ENCODE measurements around the gene ANGPTL7.
A peak's percentile ranks its signal among the peaks of the same experiment; 100 is the strongest.

The ANGPTL7 gene, protein sequence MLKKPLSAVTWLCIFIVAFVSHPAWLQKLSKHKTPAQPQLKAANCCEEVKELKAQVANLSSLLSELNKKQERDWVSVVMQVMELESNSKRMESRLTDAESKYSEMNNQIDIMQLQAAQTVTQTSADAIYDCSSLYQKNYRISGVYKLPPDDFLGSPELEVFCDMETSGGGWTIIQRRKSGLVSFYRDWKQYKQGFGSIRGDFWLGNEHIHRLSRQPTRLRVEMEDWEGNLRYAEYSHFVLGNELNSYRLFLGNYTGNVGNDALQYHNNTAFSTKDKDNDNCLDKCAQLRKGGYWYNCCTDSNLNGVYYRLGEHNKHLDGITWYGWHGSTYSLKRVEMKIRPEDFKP

DNA sequence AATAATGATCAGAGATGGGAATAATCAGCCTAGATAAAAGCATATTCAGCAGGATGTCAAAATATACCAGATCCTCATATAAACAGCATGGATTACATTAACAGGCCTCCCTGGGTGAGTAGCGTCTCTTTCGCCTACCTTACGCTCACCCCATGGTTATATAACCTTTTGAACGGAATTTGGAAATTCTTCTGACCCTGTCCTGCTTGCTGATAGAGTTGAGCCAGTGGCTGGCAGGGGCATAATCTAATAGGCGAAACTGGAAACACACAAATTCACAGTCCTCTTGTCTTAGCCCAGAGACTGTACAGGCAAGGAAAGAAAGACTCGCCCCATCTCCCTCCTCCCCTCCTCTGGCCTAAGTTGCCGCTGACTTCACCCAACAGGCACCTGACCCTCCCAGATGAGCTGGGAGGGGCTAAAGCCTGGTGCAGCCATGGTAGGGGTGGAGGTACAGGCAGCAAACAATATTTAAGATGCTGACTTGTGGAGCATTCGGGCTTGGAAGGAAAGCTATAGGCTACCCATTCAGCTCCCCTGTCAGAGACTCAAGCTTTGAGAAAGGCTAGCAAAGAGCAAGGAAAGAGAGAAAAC lies at the start of gene ANGPTL7:
ANGPTL7 (plus strand) TSS at position 498 of the 594 bp plus-strand sequence. CDS start 225 bp downstream, outside the sequence.
- no peak for DNase-seq (ENCODE audit: low spot score in 2 of 2)
- Mint-ChIP-seq H3K4me3 (no peak within 1 kb of the TSS), H3K4me1 (no peaks in the 10 kb centered on the region), H3K27ac (no peak within 1 kb of the TSS), H3K9me3 (no peaks in the 10 kb centered on the region), H3K36me3 (peaks cover 71% of the 10 kb centered on the region)
- ATAC-seq: no peak

DNA sequence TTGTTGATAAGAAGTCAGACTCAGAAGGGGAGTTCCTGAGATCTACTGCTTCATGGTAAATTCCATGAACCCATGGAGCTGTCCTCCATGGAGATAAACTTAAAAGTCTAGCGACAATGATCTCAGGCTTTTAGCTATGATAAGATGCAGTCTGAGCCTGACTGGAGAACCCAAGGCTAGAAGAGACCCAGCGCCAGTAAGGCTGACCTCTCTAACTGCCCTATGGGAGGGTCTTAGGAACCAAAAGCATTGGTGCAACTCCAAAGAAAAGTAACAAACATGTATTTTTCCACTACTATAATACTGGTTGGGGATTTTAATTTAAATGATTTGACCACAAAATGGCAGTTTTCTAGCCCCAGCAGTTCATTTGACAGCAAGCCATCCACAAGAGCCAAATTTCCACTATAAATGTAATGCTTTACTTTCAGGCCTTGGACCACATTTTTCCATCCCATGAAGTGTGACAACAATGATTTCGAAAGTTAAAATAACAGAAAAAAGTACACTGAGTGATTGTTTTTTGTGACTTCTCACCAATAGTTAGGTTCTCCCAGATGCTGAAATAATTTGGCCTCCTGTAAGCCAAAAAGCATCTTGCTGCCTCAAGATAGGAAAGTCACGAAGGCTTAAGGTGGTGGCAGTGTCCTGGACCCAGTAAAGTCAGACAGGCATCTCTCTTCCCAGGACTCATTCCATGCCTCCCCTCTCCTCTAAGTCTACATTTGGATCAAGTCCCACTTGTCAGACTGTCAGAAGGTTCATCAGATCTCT lies 46.4 kb upstream of the ANGPTL7 start:
- Mint-ChIP-seq H3K4me3 (no peak overlapping the region), H3K9me3 (no peaks in the 10 kb centered on the region), H3K36me3 (peaks cover 67% of the 10 kb centered on the region), H3K27ac (peak overlapping the region; percentile 89), H3K4me1 (peaks cover 7% of the 10 kb centered on the region)
- ATAC-seq: no peak
- no peak for DNase-seq (ENCODE audit: low spot score in 2 of 2)

DNA sequence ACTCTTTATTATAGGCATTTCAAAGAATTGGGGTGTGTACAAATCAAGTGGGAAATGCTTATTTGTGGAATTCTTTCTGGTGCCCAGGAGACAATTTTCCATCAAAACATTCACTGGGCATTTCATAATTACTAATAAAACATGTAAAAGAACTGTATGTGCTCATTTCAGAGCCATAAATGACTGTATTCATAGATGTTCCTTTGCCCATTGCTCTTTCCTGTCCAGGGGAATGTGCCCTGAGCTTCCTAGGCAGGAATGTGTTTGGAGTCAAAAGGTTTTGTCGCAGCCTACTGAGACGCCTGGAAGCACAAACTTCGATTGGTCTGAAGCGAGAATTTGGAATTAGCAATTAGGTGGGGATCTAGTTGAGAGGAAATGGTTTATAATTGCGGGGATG lies 45.8 kb upstream of the ANGPTL7 start:
- ATAC-seq (no peak), DNase-seq (ENCODE audit: low spot score in 2 of 2) (no peak)
- Mint-ChIP-seq H3K27ac (peak overlapping the region; percentile 89), H3K9me3 (no peaks in the 10 kb centered on the region), H3K36me3 (peaks cover 64% of the 10 kb centered on the region), H3K4me3 (no peak overlapping the region), H3K4me1 (peaks cover 7% of the 10 kb centered on the region)

DNA sequence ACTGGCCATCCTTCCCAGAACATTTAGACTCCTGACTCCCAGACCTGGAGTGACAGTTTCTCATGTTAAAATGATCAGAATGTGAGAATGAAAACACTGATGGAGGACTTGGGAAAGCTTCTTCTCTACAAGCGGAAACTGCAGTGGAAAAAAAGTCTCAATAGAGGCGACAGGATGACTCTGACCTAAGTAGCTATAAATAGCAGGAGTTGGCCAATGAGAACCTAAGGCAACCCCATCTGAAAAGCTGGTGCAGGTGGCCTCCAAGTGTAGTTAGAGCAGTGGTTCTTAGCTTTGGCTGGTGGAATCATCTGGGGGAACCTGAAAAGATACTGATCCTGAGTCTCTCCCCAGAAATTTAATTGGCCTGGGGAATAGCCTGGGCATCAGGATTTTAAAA lies 45.2 kb upstream of the ANGPTL7 start:
- ATAC-seq (peak; percentile 48), DNase-seq (ENCODE audit: low spot score in 2 of 2) (no peak)
- Mint-ChIP-seq H3K9me3 (no peaks in the 10 kb centered on the region), H3K4me1 (peaks cover 7% of the 10 kb centered on the region), H3K4me3 (no peak overlapping the region), H3K36me3 (peaks cover 64% of the 10 kb centered on the region), H3K27ac (peak overlapping the region; percentile 89)

DNA sequence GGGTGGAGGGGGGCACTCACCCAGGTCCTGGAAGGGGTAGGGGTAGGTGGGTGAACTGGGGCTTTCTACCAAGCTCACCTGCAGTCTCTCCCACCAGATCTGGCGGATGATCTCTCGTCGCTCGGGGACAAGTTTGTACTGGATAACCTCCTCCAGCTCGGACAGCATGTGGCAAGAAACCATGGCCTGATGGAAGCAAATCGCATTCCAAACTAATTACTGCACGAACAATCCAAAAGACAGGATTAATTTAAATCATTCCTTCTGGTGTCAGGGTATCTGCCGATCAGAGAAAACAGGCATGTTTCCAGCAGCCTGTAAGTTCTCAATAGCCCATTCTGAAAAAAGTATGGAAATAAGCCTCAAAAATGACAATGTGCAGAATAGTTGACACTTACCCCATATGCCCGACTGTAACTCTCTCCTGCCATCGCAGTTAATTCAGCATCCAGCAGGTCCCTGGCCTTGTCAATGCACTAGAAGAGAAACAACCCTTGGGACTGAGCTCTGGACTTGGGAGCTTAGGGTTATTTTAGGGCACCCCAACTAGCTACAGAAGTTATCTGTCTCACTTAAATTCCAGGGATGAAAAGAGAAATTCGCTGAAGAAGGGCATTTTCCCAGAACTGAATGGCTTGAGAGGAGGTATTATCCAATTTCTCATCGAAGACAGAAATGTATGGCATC lies 44.4 kb upstream of the ANGPTL7 start:
- no peaks in the 10 kb centered on the region for H3K9me3 Mint-ChIP-seq
- H3K36me3 Mint-ChIP-seq: peaks cover 67% of the 10 kb centered on the region
- no peak overlapping the region for H3K27ac Mint-ChIP-seq
- peaks cover 7% of the 10 kb centered on the region for H3K4me1 Mint-ChIP-seq
- no peak for ATAC-seq
- DNase-seq (ENCODE audit: low spot score in 2 of 2): no peak
- no peak overlapping the region for H3K4me3 Mint-ChIP-seq

DNA sequence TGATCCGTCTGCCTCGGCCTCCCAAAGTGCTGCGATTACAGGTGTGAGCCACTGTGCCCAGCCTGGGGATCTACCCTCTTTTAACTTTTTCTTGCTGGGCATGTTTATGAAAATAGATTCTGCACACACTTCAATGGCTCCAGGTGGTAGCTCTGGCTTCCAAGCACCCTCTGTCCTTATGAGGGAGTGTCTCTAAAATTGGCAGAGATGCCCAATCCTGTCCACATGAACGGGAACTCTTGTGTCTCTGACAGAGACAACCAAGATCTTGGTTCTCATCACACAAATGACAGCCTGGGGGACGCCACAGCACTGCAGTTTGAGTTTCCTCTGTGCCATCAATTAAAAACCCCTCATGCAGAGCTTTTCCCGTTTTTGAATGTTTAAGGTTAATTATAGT lies 43.4 kb upstream of the ANGPTL7 start:
- peaks cover 7% of the 10 kb centered on the region for H3K4me1 Mint-ChIP-seq

DNA sequence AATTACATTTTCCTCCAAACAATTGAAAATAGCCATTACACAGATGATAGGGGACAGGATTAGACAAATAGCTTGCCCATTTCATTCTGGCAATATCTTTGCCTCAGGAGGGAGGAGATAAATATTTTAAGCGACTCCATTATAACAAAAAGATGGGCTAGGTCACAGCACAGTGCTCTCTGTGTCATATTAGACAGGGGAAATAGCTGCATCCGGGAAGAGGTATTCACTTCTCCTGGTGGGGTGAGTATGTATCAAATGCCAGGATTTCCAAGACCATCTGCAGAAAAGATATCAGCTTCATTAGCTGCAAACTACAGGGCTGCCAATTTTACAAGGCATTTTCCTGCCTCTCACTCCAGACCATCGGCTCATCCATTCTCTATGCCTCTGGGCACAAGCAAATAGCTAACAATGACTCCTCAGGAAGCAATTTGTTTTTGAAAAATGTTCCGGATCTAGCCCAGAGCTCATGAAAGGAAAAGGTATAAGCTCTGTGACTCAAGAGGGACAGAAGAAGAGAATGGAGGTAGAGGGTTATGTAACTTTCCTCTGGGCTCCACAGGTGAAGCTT lies 41.9 kb upstream of the ANGPTL7 start:
- Mint-ChIP-seq H3K36me3 (peaks cover 68% of the 10 kb centered on the region), H3K4me1 (peaks cover 7% of the 10 kb centered on the region), H3K4me3 (no peak overlapping the region), H3K9me3 (no peaks in the 10 kb centered on the region), H3K27ac (no peak overlapping the region)
- ATAC-seq (no peak), DNase-seq (ENCODE audit: low spot score in 2 of 2) (no peak)

More for the DNA sequence above, 43.4 kb upstream of the ANGPTL7 start:
- Mint-ChIP-seq H3K4me3 (no peak overlapping the region), H3K27ac (no peak overlapping the region), H3K9me3 (no peaks in the 10 kb centered on the region), H3K36me3 (peaks cover 67% of the 10 kb centered on the region)
- DNase-seq (ENCODE audit: low spot score in 2 of 2) (no peak), ATAC-seq (no peak)

DNA sequence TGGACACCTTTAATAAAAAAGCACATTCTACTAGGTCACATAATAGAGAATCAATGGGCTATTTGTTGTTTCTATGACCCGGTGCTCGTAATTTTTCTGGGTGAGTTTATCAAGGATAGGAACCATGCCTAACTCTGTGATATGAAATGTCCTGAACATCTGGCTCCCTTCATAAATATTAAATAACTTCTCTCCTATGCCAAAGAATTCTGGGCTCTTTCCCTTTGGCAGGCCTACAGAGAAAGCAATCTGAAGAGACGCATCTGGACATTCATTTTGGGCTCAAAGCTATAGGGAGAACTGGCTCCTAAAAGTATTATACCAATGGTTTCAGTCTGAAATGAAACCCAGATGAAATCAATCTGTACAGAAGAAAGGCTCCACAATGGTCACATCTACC lies 38.8 kb upstream of the ANGPTL7 start:
- H3K4me1 Mint-ChIP-seq: no peaks in the 10 kb centered on the region
- ATAC-seq: no peak
- no peak for DNase-seq (ENCODE audit: low spot score in 2 of 2)
- no peaks in the 10 kb centered on the region for H3K9me3 Mint-ChIP-seq
- H3K36me3 Mint-ChIP-seq: peaks cover 67% of the 10 kb centered on the region
- no peak overlapping the region for H3K27ac Mint-ChIP-seq
- no peak overlapping the region for H3K4me3 Mint-ChIP-seq

DNA sequence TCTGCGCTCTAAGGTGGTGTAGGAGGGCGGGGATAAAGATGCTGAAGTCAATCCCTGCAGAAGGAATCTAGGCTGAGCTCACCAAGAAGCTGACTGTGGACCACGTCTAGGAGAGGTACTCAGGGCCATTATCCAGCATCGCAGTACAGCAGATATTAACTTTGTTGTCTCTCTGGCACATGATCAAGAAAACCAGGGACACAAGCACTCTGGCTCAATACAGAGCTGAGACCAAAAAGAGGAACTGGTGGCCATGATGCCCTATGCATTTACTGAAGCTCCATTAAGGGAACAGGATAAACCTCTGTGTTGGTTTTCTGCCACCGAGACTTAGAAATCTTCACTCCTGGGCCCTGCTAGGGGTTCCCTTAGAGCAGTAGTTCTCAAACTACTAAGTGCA lies 38.0 kb upstream of the ANGPTL7 start:
- ATAC-seq (no peak), DNase-seq (ENCODE audit: low spot score in 2 of 2) (no peak)
- no peak overlapping the region for H3K4me3 Mint-ChIP-seq
- H3K4me1 Mint-ChIP-seq: no peaks in the 10 kb centered on the region
- H3K36me3 Mint-ChIP-seq: peaks cover 69% of the 10 kb centered on the region
- H3K9me3 Mint-ChIP-seq: no peaks in the 10 kb centered on the region
- H3K27ac Mint-ChIP-seq: no peak overlapping the region

DNA sequence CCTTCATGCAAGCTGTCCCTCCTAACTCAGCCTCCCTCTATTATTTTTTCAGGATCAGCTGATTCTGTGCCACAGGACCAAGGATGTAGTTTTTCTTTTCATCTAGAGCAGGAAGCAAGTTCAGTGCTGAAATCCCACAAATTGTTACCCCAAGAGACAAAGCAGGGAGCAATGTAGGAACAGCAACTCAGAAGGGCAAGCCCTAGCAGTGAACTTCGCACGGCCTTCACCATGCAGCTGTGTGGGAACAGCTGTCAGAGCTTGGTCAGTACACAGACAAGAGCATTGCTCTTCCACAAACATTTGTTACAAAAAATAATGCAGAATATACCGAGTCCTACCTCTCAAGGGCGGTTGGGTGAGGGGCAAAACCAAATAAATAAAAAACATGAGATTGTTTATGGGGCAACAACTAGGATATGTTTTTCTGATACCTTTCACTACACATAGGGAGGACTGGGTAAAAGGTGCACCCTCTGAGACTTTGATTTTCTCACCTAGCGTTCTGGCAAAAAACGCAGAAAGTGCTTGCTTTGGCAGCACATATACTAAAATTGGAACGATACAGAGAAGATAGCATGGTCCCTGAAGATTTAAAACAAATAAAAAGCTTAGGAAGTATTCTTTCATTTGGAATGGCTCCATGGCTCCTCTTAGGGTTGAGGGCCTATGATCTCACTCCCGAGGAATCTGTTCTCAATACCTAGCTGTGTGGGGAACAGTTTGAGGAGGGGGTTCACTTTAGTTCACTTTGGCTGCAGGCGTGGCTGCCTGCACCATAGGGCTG lies 37.1 kb upstream of the ANGPTL7 start:
- DNase-seq (ENCODE audit: low spot score in 2 of 2): no peak
- Mint-ChIP-seq H3K4me3 (no peak overlapping the region), H3K27ac (no peak overlapping the region), H3K36me3 (peaks cover 78% of the 10 kb centered on the region), H3K4me1 (no peaks in the 10 kb centered on the region), H3K9me3 (no peaks in the 10 kb centered on the region)
- no peak for ATAC-seq

DNA sequence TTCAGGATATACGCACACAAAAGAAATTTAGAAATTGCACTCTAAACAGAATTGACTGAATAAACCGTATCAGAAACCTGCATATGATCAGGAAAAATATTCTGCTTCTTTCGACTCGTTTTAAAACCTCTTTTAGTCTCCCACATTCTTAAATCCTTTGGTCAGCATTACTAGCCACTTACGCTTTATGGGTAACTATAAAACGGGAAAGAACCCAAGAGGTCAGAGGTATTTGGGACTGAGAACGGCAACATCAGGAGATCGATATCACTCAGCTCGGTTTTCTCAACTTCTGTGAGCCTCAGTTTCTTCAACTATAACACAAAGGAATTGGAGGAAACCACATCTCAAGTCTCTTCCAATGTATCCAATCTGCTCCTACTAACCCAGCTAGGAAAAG lies 36.4 kb upstream of the ANGPTL7 start:
- Mint-ChIP-seq H3K4me1 (peaks cover under 1% of the 10 kb centered on the region), H3K27ac (peak overlapping the region; percentile 41), H3K9me3 (no peaks in the 10 kb centered on the region), H3K4me3 (no peak overlapping the region), H3K36me3 (peaks cover 85% of the 10 kb centered on the region)
- DNase-seq (ENCODE audit: low spot score in 2 of 2): no peak
- no peak for ATAC-seq

DNA sequence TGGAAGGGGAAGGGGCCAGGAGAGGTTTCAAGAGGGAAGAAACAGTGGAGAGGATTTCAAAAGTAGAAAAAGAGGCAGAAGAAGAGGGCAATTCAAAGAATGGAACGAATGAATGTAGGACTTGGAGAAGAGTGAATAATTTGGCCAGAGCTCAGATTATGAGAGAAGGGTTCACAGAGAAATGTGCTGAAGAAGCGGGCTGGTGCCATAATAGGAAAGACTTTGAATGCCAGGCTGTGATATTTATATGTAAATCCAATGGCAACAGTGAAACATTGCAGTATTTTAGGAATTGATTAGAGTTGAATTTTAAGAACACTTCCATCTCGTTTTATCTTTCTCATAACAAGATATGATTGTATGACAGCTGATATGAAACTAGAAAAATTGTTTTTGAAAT lies 36.0 kb upstream of the ANGPTL7 start:
- Mint-ChIP-seq H3K9me3 (no peaks in the 10 kb centered on the region), H3K4me3 (no peak overlapping the region), H3K36me3 (peaks cover 89% of the 10 kb centered on the region), H3K4me1 (peaks cover 4% of the 10 kb centered on the region), H3K27ac (peak overlapping the region; percentile 41)
- no peak for DNase-seq (ENCODE audit: low spot score in 2 of 2)
- no peak for ATAC-seq

DNA sequence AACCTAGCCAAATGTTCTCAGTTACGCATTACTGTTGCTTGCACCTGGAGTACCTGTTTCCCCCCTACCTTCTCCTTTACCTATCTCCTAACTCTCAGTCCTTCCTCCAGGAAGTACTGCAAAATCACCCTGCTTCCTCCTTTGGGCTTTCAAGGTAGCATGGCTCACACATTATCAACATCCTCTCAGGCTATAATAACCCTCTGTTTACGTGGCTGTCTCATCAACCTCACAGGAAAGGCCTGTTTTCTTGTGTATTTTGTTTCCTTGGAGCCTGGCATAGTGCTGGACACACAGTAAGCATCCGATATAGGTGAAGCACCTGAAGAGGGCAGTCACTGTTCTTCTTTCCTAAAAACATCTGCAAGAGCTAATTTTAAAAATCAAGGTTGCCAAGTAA lies 32.7 kb upstream of the ANGPTL7 start:
- Mint-ChIP-seq H3K27ac (peak overlapping the region; percentile 60), H3K4me1 (peaks cover 8% of the 10 kb centered on the region), H3K4me3 (no peak overlapping the region), H3K36me3 (peaks cover 66% of the 10 kb centered on the region), H3K9me3 (no peaks in the 10 kb centered on the region)
- no peak for ATAC-seq
- no peak for DNase-seq (ENCODE audit: low spot score in 2 of 2)

DNA sequence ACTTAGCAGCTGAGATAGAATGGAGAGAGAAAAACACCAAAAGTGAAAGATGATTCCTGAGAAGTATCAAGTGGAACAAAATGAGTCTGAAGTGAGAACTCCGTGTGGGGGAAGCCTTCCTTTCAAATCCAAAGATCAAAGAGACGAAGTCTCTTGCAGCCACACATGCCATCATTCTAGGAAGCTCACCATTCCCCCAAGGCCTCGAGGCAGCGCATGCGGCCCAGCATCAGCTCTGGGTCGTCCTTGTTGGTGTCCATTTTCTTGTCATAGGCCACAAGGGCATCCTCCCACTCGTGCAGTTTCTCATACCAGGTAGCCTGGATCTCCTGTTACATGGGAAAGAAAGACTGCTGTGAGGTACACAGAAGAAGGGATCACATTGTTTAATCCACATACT lies 32.2 kb upstream of the ANGPTL7 start:
- no peak for DNase-seq (ENCODE audit: low spot score in 2 of 2)
- H3K4me3 Mint-ChIP-seq: no peak overlapping the region
- ATAC-seq: no peak
- peak overlapping the region; percentile 60 for H3K27ac Mint-ChIP-seq
- H3K9me3 Mint-ChIP-seq: no peaks in the 10 kb centered on the region
- H3K4me1 Mint-ChIP-seq: peaks cover 8% of the 10 kb centered on the region
- H3K36me3 Mint-ChIP-seq: peaks cover 68% of the 10 kb centered on the region

Data from stimulated activated effector memory CD8-positive, alpha-beta T cell treated with anti-CD3 and anti-CD28 coated beads, Interleukin-12 subunit alpha, Interleukin-12 subunit beta, amount 100 ng/mL, for 72 hours (primary cell).